ENCODE measurements around the gene ZNRF4. TPM values are rescaled to one million over a fixed set of nuclear protein-coding genes. Genes with fewer than 3 reads are reported as not detected.

The ZNRF4 gene
- total and polyA plus RNA-seq, 2 donors (not counting 3 experiments of a cell fraction or from before 2014, with no cell fraction given), result not detected

DNA sequence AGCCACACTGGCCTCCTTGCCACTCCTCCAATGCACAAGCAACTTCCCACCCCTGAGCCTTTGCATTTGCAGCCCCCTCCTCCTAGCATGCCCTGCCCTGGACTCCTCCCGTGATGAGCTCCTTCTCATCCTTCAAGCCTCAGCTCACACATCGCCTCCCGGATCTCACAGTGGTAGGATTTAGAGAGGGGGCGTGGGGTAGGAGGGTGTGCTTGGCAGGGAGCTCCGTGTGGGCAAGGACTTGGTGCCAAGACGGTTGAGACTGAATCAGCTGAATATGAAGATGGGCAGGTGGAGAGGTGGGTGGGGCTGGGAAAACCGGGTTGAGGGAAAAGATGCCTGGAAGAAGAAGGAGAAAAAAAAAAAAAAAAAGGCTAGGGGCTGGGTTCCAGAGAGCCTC, 48.4 kb upstream of the ZNRF4 start:
- no peak overlapping the region for H3K4me2 ChIP-seq (ENCODE audit: insufficient read depth, low read length)
- intact Hi-C loops (cut with micrococcal nuclease) (no loop called here), dilution Hi-C loops (cut with MboI; ENCODE audit: extremely low pct_ligation_motif_present, low sequenced_read_pairs) (no loop called here)
- H3K9me3 ChIP-seq (replicated peaks; ENCODE audit: control insufficient read depth, insufficient read depth, low read length), result no peaks in the 10 kb centered on the region
- H3K9me1 ChIP-seq (replicated peaks; ENCODE audit: control insufficient read depth, extremely low read depth, insufficient read depth, low read length), result no peaks in the 10 kb centered on the region
- H3K79me2 ChIP-seq (ENCODE audit: control insufficient read depth, insufficient read depth, low read length), result no peaks in the 10 kb centered on the region
- no peaks in the 10 kb centered on the region for H3K4me1 ChIP-seq (ENCODE audit: control insufficient read depth, extremely low read depth, insufficient read depth, low read length)
- no peaks in the 10 kb centered on the region for H3K27me3 ChIP-seq (ENCODE audit: control insufficient read depth in 2 of 2, insufficient read depth in 2 of 2, low read length in 2 of 2)
- DNase-seq (ENCODE audit: low read depth, low spot score) (no peak), FAIRE-seq (no peak)
- CTCF ChIA-PET, result no interaction called here
- no peak overlapping the region for H3K27ac ChIP-seq (ENCODE audit: insufficient read depth, low read depth, low read length)
- H3K36me3 ChIP-seq (ENCODE audit: control insufficient read depth in 2 of 2, extremely low read depth in 1 of 2, insufficient read depth in 2 of 2, low read length in 2 of 2), result no peaks in the 10 kb centered on the region
- POLR2A ChIA-PET, result interaction anchor here (0.8 kb wide), 1 partner anchor 97 kb away, joined by 5 read pairs; no protein-coding TSS in a partner anchor
- no peak overlapping the region for H3K9ac ChIP-seq (replicated peaks; ENCODE audit: extremely low read depth, insufficient read depth, low read length)
- TF ChIP-seq MYC (IDR thresholded peaks at IDR 0.05; ENCODE audit: low read depth, low read length), result no peak
- no peak for TF ChIP-seq POLR2A (IDR thresholded peaks at IDR 0.05; ENCODE audit: low read depth, low read length)
- no peak for TF ChIP-seq EZH2 (IDR thresholded peaks at IDR 0.05; ENCODE audit: borderline replicate concordance, low read depth, low read length, severe bottlenecking)
- no peak for TF ChIP-seq FOS (IDR thresholded peaks at IDR 0.05; ENCODE audit: borderline replicate concordance, insufficient read depth, low read length)
- no peak for TF ChIP-seq JUN (IDR thresholded peaks at IDR 0.05; ENCODE audit: borderline replicate concordance, insufficient read depth, insufficient read length, low read depth)
- TF ChIP-seq, protein P1, sequence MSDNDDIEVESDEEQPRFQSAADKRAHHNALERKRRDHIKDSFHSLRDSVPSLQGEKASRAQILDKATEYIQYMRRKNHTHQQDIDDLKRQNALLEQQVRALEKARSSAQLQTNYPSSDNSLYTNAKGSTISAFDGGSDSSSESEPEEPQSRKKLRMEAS (IDR thresholded peaks at IDR 0.05; ENCODE audit: insufficient read depth, insufficient read length), result no peak
- no peak overlapping the region for H2AFZ ChIP-seq (ENCODE audit: low read depth, low read length)
- no peaks in the 10 kb centered on the region for H4K20me1 ChIP-seq (replicated peaks; ENCODE audit: control insufficient read depth, extremely low read depth, insufficient read depth, low read length)
- H3K4me3 ChIP-seq (replicated peaks in 1 of 3; ENCODE audit: insufficient read depth in 1 of 3, low read depth in 1 of 3, low read length in 3 of 3), result no peak overlapping the region
- no TSS peak for BruUV-seq (replicated peaks)

DNA sequence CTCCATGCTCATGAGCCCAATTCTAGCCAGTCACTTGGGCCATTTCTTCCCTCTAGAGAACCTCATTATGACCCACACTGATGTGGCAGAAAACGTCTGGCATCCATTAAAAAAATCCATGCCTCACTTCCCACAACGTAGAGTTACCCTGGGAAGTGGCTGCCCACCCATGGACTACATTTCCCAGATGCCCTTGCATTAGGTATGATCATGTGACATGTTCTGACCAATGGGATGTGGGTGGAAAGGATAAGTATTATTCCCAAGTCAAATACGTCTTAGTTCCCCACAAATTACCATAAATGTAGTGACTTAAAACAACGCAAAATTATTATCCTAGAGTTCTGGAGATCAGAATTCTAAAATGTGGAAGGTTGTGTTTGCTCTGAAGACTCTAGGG, 47.9 kb upstream of the ZNRF4 start:
- POLR2A ChIA-PET, result interaction anchor here (0.8 kb wide), 1 partner anchor 98 kb away, joined by 5 read pairs; no protein-coding TSS in a partner anchor
- Histone ChIP-seq H3K79me2 (ENCODE audit: control insufficient read depth, insufficient read depth, low read length) (no peaks in the 10 kb centered on the region), H3K4me2 (ENCODE audit: insufficient read depth, low read length) (no peak overlapping the region), H3K9me3 (replicated peaks; ENCODE audit: control insufficient read depth, insufficient read depth, low read length) (no peaks in the 10 kb centered on the region), H3K36me3 (ENCODE audit: control insufficient read depth in 2 of 2, extremely low read depth in 1 of 2, insufficient read depth in 2 of 2, low read length in 2 of 2) (no peaks in the 10 kb centered on the region), H4K20me1 (replicated peaks; ENCODE audit: control insufficient read depth, extremely low read depth, insufficient read depth, low read length) (no peaks in the 10 kb centered on the region), H3K9ac (replicated peaks; ENCODE audit: extremely low read depth, insufficient read depth, low read length) (no peak overlapping the region), H3K27ac (ENCODE audit: insufficient read depth, low read depth, low read length) (no peak overlapping the region), H3K4me3 (replicated peaks in 1 of 3; ENCODE audit: insufficient read depth in 1 of 3, low read depth in 1 of 3, low read length in 3 of 3) (no peak overlapping the region), H3K4me1 (ENCODE audit: control insufficient read depth, extremely low read depth, insufficient read depth, low read length) (no peaks in the 10 kb centered on the region), H3K9me1 (replicated peaks; ENCODE audit: control insufficient read depth, extremely low read depth, insufficient read depth, low read length) (no peaks in the 10 kb centered on the region), H2AFZ (ENCODE audit: low read depth, low read length) (no peak overlapping the region), H3K27me3 (ENCODE audit: control insufficient read depth in 2 of 2, insufficient read depth in 2 of 2, low read length in 2 of 2) (no peaks in the 10 kb centered on the region)
- no peak for FAIRE-seq
- dilution Hi-C loops (cut with MboI; ENCODE audit: extremely low pct_ligation_motif_present, low sequenced_read_pairs), result no loop called here
- BruUV-seq (replicated peaks), result no TSS peak
- intact Hi-C loops (cut with micrococcal nuclease), result no loop called here
- CTCF ChIA-PET, result no interaction called here
- TF ChIP-seq POLR2AphosphoS5 (IDR thresholded peaks at IDR 0.05; ENCODE audit: insufficient read depth, low read depth, low read length) (no peak), GATA2 (IDR thresholded peaks at IDR 0.05; ENCODE audit: insufficient read depth, insufficient read length, low read depth, low read length) (no peak), MYC (IDR thresholded peaks at IDR 0.05; ENCODE audit: low read depth, low read length) (no peak), JUN (IDR thresholded peaks at IDR 0.05; ENCODE audit: borderline replicate concordance, insufficient read depth, insufficient read length, low read depth) (no peak), EZH2 (IDR thresholded peaks at IDR 0.05; ENCODE audit: borderline replicate concordance, low read depth, low read length, severe bottlenecking) (no peak), FOS (IDR thresholded peaks at IDR 0.05; ENCODE audit: borderline replicate concordance, insufficient read depth, low read length) (no peak), POLR2A (IDR thresholded peaks at IDR 0.05; ENCODE audit: low read depth, low read length) (no peak)
- TF ChIP-seq, protein P2, sequence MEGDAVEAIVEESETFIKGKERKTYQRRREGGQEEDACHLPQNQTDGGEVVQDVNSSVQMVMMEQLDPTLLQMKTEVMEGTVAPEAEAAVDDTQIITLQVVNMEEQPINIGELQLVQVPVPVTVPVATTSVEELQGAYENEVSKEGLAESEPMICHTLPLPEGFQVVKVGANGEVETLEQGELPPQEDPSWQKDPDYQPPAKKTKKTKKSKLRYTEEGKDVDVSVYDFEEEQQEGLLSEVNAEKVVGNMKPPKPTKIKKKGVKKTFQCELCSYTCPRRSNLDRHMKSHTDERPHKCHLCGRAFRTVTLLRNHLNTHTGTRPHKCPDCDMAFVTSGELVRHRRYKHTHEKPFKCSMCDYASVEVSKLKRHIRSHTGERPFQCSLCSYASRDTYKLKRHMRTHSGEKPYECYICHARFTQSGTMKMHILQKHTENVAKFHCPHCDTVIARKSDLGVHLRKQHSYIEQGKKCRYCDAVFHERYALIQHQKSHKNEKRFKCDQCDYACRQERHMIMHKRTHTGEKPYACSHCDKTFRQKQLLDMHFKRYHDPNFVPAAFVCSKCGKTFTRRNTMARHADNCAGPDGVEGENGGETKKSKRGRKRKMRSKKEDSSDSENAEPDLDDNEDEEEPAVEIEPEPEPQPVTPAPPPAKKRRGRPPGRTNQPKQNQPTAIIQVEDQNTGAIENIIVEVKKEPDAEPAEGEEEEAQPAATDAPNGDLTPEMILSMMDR (IDR thresholded peaks at IDR 0.05; ENCODE audit: extremely low read depth in 1 of 2, insufficient read depth in 1 of 2, low read depth in 1 of 2, low read length in 2 of 2), result no peak
- TF ChIP-seq, protein P1 (IDR thresholded peaks at IDR 0.05; ENCODE audit: insufficient read depth, insufficient read length), result no peak
- DNase-seq (ENCODE audit: low read depth, low spot score), result no peak
